ENCODE measurements around the gene NUDT13. TPM values are rescaled to one million over a fixed set of nuclear protein-coding genes. Genes with fewer than 3 reads are reported as not detected.

The NUDT13 gene
- total RNA-seq: 2.3 TPM
- long read RNA-seq, partial matches to known transcripts: 1 of 5 reads
- long read RNA-seq, other reads (novel, unspliced or antisense): 4 of 5 reads

- peak; percentile 99 for ATAC-seq
- TF ChIP-seq, protein P1, sequence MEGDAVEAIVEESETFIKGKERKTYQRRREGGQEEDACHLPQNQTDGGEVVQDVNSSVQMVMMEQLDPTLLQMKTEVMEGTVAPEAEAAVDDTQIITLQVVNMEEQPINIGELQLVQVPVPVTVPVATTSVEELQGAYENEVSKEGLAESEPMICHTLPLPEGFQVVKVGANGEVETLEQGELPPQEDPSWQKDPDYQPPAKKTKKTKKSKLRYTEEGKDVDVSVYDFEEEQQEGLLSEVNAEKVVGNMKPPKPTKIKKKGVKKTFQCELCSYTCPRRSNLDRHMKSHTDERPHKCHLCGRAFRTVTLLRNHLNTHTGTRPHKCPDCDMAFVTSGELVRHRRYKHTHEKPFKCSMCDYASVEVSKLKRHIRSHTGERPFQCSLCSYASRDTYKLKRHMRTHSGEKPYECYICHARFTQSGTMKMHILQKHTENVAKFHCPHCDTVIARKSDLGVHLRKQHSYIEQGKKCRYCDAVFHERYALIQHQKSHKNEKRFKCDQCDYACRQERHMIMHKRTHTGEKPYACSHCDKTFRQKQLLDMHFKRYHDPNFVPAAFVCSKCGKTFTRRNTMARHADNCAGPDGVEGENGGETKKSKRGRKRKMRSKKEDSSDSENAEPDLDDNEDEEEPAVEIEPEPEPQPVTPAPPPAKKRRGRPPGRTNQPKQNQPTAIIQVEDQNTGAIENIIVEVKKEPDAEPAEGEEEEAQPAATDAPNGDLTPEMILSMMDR (IDR thresholded peaks at IDR 0.05): no peak
- Histone ChIP-seq H3K9me3 (no peaks in the 10 kb centered on the region), H3K27me3 (no peaks in the 10 kb centered on the region), H3K4me1 (peaks cover 4% of the 10 kb centered on the region), H3K4me3 (peak within 1 kb of the TSS; percentile 68), H3K27ac (peak within 1 kb of the TSS; percentile 91), H3K36me3 (no peaks in the 10 kb centered on the region)
- intact Hi-C loops (cut with DNase I): no loop called here
- DNase-seq: no peak
These were observed at the start of gene NUDT13 for GRCh38 chr10:73110345-73110849. TSS of gene NUDT13 (plus strand) at chr10:73110455. CDS start at chr10:73114366, 3,911 bp downstream.

DNA sequence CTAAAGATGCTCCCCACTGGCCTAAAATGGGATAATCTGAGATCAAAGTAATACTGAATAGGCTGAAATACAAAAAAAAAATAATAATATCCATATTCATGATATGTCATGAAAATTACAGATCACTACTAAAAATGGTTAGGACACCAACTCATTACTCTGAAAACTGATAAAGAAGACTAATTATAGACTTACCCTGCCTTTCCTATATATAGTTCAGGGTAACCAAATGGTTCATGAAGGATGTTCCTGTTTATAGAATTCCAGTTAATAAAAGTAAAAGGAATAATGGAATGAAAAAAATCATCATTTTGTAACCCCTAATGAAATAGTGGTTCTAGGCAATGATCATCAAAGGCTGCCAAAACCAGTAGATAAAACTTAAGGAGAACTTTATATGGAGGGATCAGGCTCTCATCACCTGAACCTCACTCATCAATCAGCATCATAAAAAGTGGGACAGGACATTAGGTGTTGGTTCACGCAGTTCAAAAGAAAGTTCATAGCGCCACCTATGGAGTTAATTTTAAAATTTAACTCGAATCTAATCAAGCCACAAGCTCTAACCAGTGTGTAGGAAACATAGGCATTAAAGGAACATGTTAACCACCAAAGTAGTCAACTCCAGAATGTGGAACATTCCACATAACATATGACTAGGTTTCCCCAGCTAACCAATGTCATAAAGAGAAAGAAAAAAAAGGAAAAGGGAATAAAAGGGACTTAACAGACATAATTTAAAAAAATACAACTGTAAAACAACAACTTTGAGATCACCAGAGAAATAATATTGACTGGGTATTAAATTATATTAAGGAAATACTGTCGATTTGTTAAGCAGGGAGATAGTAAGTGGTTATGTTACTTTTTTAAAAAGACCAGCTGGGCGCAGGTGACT lies 49.3 kb upstream of the NUDT13 start:
- Histone ChIP-seq H3K4me1 (no peaks in the 10 kb centered on the region), H3K36me3 (peaks cover 39% of the 10 kb centered on the region), H3K4me3 (no peak overlapping the region), H3K27ac (no peak overlapping the region), H3K9me3 (no peaks in the 10 kb centered on the region), H3K27me3 (no peaks in the 10 kb centered on the region)
- intact Hi-C loops (cut with DNase I): no loop called here
- TF ChIP-seq, protein P1 (IDR thresholded peaks at IDR 0.05): peak; percentile 42
- ATAC-seq: peak; percentile 49
- DNase-seq: no peak

DNA sequence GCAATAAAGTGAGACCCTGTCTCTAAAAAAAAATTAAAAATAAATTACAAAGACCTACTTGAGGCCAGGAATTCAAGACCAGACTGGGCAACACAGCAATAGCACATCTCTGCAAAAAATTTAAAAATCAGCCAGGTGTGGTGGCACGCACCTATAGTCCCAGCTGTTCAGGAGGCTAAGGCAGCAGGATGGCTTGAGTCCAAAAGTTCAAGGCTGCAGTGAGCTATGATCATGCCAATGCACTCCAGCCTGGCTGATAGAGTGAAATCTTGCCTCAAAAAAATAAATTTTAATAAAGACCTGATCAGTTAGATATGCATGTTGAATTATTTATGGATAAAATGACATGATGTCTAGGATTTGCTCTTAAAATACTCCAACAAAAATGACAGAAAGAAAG lies 48.5 kb upstream of the NUDT13 start:
- Histone ChIP-seq H3K36me3 (peaks cover 35% of the 10 kb centered on the region), H3K4me1 (no peaks in the 10 kb centered on the region), H3K9me3 (no peaks in the 10 kb centered on the region), H3K27me3 (no peaks in the 10 kb centered on the region), H3K4me3 (no peak overlapping the region), H3K27ac (no peak overlapping the region)
- ATAC-seq (no peak), DNase-seq (no peak)
- TF ChIP-seq, protein P1 (IDR thresholded peaks at IDR 0.05): no peak
- intact Hi-C loops (cut with DNase I): no loop called here

GRCh38 chr10:73065441-73065840 lies 44.8 kb upstream of the NUDT13 start:
- H3K4me3 ChIP-seq: no peak overlapping the region
- no peaks in the 10 kb centered on the region for H3K4me1 ChIP-seq
- DNase-seq: no peak
- no peak overlapping the region for H3K27ac ChIP-seq
- H3K9me3 ChIP-seq: no peaks in the 10 kb centered on the region
- TF ChIP-seq, protein P1 (IDR thresholded peaks at IDR 0.05): no peak
- peaks cover 70% of the 10 kb centered on the region for H3K36me3 ChIP-seq
- no peak for ATAC-seq
- intact Hi-C loops (cut with DNase I): no loop called here
- H3K27me3 ChIP-seq: no peaks in the 10 kb centered on the region

- intact Hi-C loops (cut with DNase I): no loop called here
- Histone ChIP-seq H3K4me3 (no peak overlapping the region), H3K27ac (no peak overlapping the region), H3K4me1 (peaks cover 10% of the 10 kb centered on the region), H3K27me3 (no peaks in the 10 kb centered on the region), H3K9me3 (no peaks in the 10 kb centered on the region), H3K36me3 (peaks cover 51% of the 10 kb centered on the region)
- ATAC-seq: no peak
- no peak for DNase-seq
- TF ChIP-seq, protein P1 (IDR thresholded peaks at IDR 0.05): no peak
These were observed 36.6 kb upstream of the NUDT13 start for GRCh38 chr10:73073627-73074026.

Data from upper lobe of right lung (tissue), 1 donor.